GM18870 (cell line): ENCODE data around the gene PCDHA11.

ENCODE experiments used
- ATAC-seq: cut with Tn5 transposase; IDR thresholded peaks from one replicate; pipeline ENCODE4 v1.9.1; 2021; ENCODE audit warnings: moderate library complexity; ENCODE audit not compliant: unreplicated experiment

Gene PCDHA11

GRCh38 chr5:140916325-140916724 is 47.6 kb downstream of the PCDHA11 start:
- no peak for ATAC-seq
